ENCODE results near the gene PATJ.

The PATJ gene

GRCh38 chr1:62084310-62084890 is 342.1 kb downstream of the PATJ start:
- Histone ChIP-seq H3K4me3 (ENCODE audit: insufficient read depth, low read length, poor library complexity, severe bottlenecking) (no peak overlapping the region), H3K36me3 (ENCODE audit: low read length) (no peaks in the 10 kb centered on the region), H3K9ac (ENCODE audit: low read length) (no peak overlapping the region), H3F3A (ENCODE audit: insufficient read depth) (no peaks in the 10 kb centered on the region), H3K27me3 (ENCODE audit: low read length) (no peaks in the 10 kb centered on the region), H4K20me1 (ENCODE audit: low read depth, low read length) (no peaks in the 10 kb centered on the region), H2AFZ (ENCODE audit: low read depth, low read length, severe bottlenecking) (no peak overlapping the region), H3K4me2 (ENCODE audit: low read depth, low read length, poor library complexity, severe bottlenecking) (no peak overlapping the region), H3K79me2 (ENCODE audit: insufficient read depth, low read length) (no peaks in the 10 kb centered on the region), H3K27ac (ENCODE audit: low read depth, low read length) (no peak overlapping the region), H3K9me3 (ENCODE audit: insufficient read depth, low read length) (no peaks in the 10 kb centered on the region), H3K9me2 (replicated peaks; ENCODE audit: insufficient read depth, low read length) (no peaks in the 10 kb centered on the region)
- TF ChIP-seq, protein P1, sequence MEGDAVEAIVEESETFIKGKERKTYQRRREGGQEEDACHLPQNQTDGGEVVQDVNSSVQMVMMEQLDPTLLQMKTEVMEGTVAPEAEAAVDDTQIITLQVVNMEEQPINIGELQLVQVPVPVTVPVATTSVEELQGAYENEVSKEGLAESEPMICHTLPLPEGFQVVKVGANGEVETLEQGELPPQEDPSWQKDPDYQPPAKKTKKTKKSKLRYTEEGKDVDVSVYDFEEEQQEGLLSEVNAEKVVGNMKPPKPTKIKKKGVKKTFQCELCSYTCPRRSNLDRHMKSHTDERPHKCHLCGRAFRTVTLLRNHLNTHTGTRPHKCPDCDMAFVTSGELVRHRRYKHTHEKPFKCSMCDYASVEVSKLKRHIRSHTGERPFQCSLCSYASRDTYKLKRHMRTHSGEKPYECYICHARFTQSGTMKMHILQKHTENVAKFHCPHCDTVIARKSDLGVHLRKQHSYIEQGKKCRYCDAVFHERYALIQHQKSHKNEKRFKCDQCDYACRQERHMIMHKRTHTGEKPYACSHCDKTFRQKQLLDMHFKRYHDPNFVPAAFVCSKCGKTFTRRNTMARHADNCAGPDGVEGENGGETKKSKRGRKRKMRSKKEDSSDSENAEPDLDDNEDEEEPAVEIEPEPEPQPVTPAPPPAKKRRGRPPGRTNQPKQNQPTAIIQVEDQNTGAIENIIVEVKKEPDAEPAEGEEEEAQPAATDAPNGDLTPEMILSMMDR (IDR thresholded peaks at IDR 0.05; ENCODE audit: insufficient read depth, low read length, poor library complexity, severe bottlenecking) = no peak
- TF ChIP-seq EZH2phosphoT487 (conservative IDR thresholded peaks at IDR 0.05; ENCODE audit: low read length) = no peak

- Histone ChIP-seq H3K36me3 (ENCODE audit: low read length) (no peaks in the 10 kb centered on the region), H3K27me3 (ENCODE audit: low read length) (no peaks in the 10 kb centered on the region), H3K4me2 (ENCODE audit: low read depth, low read length, poor library complexity, severe bottlenecking) (no peak overlapping the region), H2AFZ (ENCODE audit: low read depth, low read length, severe bottlenecking) (no peak overlapping the region), H4K20me1 (ENCODE audit: low read depth, low read length) (no peaks in the 10 kb centered on the region), H3K9me3 (ENCODE audit: insufficient read depth, low read length) (no peaks in the 10 kb centered on the region), H3K9ac (ENCODE audit: low read length) (no peak overlapping the region), H3K27ac (ENCODE audit: low read depth, low read length) (no peak overlapping the region), H3F3A (ENCODE audit: insufficient read depth) (no peaks in the 10 kb centered on the region), H3K9me2 (replicated peaks; ENCODE audit: insufficient read depth, low read length) (no peaks in the 10 kb centered on the region), H3K4me3 (ENCODE audit: insufficient read depth, low read length, poor library complexity, severe bottlenecking) (no peak overlapping the region), H3K79me2 (ENCODE audit: insufficient read depth, low read length) (no peaks in the 10 kb centered on the region)
- TF ChIP-seq EZH2phosphoT487 (conservative IDR thresholded peaks at IDR 0.05; ENCODE audit: low read length) = no peak
- TF ChIP-seq, protein P1 (IDR thresholded peaks at IDR 0.05; ENCODE audit: insufficient read depth, low read length, poor library complexity, severe bottlenecking) = no peak
These were observed 346.2 kb downstream of the PATJ start for GRCh38 chr1:62088439-62088838.

- H2AFZ ChIP-seq (ENCODE audit: low read depth, low read length, severe bottlenecking) = no peak overlapping the region
- no peaks in the 10 kb centered on the region for H3F3A ChIP-seq (ENCODE audit: insufficient read depth)
These were observed 347.3 kb downstream of the PATJ start for GRCh38 chr1:62089570-62089969.

DNA sequence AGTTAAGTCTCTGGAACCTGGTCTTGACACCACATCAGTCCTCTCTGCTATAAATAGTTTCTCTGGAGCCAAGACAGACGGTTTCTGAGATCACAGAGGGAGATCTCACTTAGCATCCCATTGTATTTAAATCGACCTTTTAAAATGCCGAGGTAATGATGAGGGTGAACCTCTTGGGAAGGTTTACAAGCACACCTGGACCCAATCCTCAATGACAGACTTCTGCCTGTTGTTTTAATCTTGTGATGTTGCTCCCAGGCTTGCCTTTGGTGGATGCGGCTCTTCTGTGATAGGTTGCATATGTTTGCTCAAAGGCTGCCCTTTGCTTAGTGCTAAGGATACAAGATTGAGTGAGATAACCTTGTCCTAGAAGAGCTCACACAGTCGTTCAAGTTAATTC is 347.7 kb downstream of the PATJ start:
- H3K9me2 ChIP-seq (replicated peaks; ENCODE audit: insufficient read depth, low read length) = no peaks in the 10 kb centered on the region
- no peaks in the 10 kb centered on the region for H4K20me1 ChIP-seq (ENCODE audit: low read depth, low read length)
- no peaks in the 10 kb centered on the region for H3F3A ChIP-seq (ENCODE audit: insufficient read depth)
- no peak overlapping the region for H3K4me2 ChIP-seq (ENCODE audit: low read depth, low read length, poor library complexity, severe bottlenecking)
- no peaks in the 10 kb centered on the region for H3K36me3 ChIP-seq (ENCODE audit: low read length)
- no peak overlapping the region for H3K9ac ChIP-seq (ENCODE audit: low read length)
- H3K4me3 ChIP-seq (ENCODE audit: insufficient read depth, low read length, poor library complexity, severe bottlenecking) = no peak overlapping the region
- H3K27me3 ChIP-seq (ENCODE audit: low read length) = no peaks in the 10 kb centered on the region
- no peak overlapping the region for H2AFZ ChIP-seq (ENCODE audit: low read depth, low read length, severe bottlenecking)
- H3K27ac ChIP-seq (ENCODE audit: low read depth, low read length) = no peak overlapping the region
- H3K79me2 ChIP-seq (ENCODE audit: insufficient read depth, low read length) = no peaks in the 10 kb centered on the region
- H3K9me3 ChIP-seq (ENCODE audit: insufficient read depth, low read length) = no peaks in the 10 kb centered on the region
- TF ChIP-seq, protein P1 (IDR thresholded peaks at IDR 0.05; ENCODE audit: insufficient read depth, low read length, poor library complexity, severe bottlenecking) = no peak
- no peak for TF ChIP-seq EZH2phosphoT487 (conservative IDR thresholded peaks at IDR 0.05; ENCODE audit: low read length)

More at GRCh38 chr1:62089570-62089969, 347.3 kb downstream of the PATJ start:
- Histone ChIP-seq H3K4me2 (ENCODE audit: low read depth, low read length, poor library complexity, severe bottlenecking) (no peak overlapping the region), H3K9ac (ENCODE audit: low read length) (no peak overlapping the region), H4K20me1 (ENCODE audit: low read depth, low read length) (no peaks in the 10 kb centered on the region), H3K9me2 (replicated peaks; ENCODE audit: insufficient read depth, low read length) (no peaks in the 10 kb centered on the region), H3K9me3 (ENCODE audit: insufficient read depth, low read length) (no peaks in the 10 kb centered on the region), H3K79me2 (ENCODE audit: insufficient read depth, low read length) (no peaks in the 10 kb centered on the region), H3K4me3 (ENCODE audit: insufficient read depth, low read length, poor library complexity, severe bottlenecking) (no peak overlapping the region), H3K36me3 (ENCODE audit: low read length) (no peaks in the 10 kb centered on the region), H3K27me3 (ENCODE audit: low read length) (no peaks in the 10 kb centered on the region), H3K27ac (ENCODE audit: low read depth, low read length) (no peak overlapping the region)
- TF ChIP-seq EZH2phosphoT487 (conservative IDR thresholded peaks at IDR 0.05; ENCODE audit: low read length) = no peak

Measured in SU-DHL-6 (cell line).